CD4-positive, alpha-beta T cell (primary cell): ENCODE data around the gene NCR3LG1. TPM values are rescaled to one million over a fixed set of nuclear protein-coding genes. Genes with fewer than 3 reads are reported as not detected.

Source experiments
- ATAC-seq: fragments of 200-7000 bp; cut with Tn5 transposase; one replicate; pipeline ENCODE4 v1.10.0; 2022; ENCODE audit warnings: mild to moderate bottlenecking; ENCODE audit not compliant: poor library complexity
- CTCF ChIA-PET: fragments of 350-600 bp; sonication (Branson Sonifier 250); formaldehyde crosslinking; loops from one replicate; lab custom pipeline; 2021; ENCODE audit warnings: antibody characterized with exemption, inconsistent platforms; lab: Charles Lee
- POLR2A ChIA-PET: fragments of 350-600 bp; sonication (Branson Sonifier 250); formaldehyde crosslinking; loops from one replicate; lab custom pipeline; 2021; ENCODE audit warnings: antibody characterized with exemption, inconsistent platforms; lab: Charles Lee
- DNase-seq, 14 experiments: peaks; one replicate each; pipeline ENCODE4 v3.0.0-alpha.2; 2013 to 2020; ENCODE audit warnings: mixed read lengths in 2 of 14
- H3K27ac ChIP-seq, 2 donors: one replicate each; pipeline versions ENCODE4 v1.5.1 to v1.7.0; 2013; ENCODE audit warnings: low read length in 2 of 2, low read depth in 1 of 2, mild to moderate bottlenecking in 1 of 2
- H3K27me3 ChIP-seq, 2 experiments: 1 replicate in 1 of 2; 2 replicates in 1 of 2; pipeline versions ENCODE4 v1.6.1 to v1.7.0; 2013; ENCODE audit warnings: low read length in 2 of 2, control low read depth in 1 of 2, mild to moderate bottlenecking in 1 of 2, moderate library complexity in 1 of 2; ENCODE audit not compliant: insufficient read depth in 2 of 2, control insufficient read depth in 1 of 2
- H3K36me3 ChIP-seq: one replicate; pipeline ENCODE4 v1.6.1; 2013; ENCODE audit warnings: low read length, control low read depth; ENCODE audit not compliant: insufficient read depth
- H3K4me1 ChIP-seq: one replicate; pipeline ENCODE4 v1.6.1; 2013; ENCODE audit warnings: low read length, control low read depth; ENCODE audit not compliant: insufficient read depth
- H3K4me3 ChIP-seq: one replicate; pipeline ENCODE4 v1.5.1; 2013; ENCODE audit warnings: mild to moderate bottlenecking, low read length, moderate library complexity
- H3K9me3 ChIP-seq, 2 experiments: 1 replicate in 1 of 2; 2 replicates in 1 of 2; pipeline versions ENCODE4 v1.6.1 to v1.7.0; 2013; ENCODE audit warnings: low read length in 2 of 2, mild to moderate bottlenecking in 2 of 2, control low read depth in 1 of 2, moderate library complexity in 1 of 2; ENCODE audit not compliant: control insufficient read depth in 1 of 2, insufficient read depth in 1 of 2
- H3K27ac Mint-ChIP-seq: one replicate; pipeline ENCODE4 v1.8.0; 2020; ENCODE audit warnings: mixed read lengths
- H3K27me3 Mint-ChIP-seq: one replicate; pipeline ENCODE4 v1.8.0; 2021; ENCODE audit warnings: mixed read lengths
- H3K36me3 Mint-ChIP-seq: one replicate; pipeline ENCODE4 v1.8.0; 2021; ENCODE audit warnings: low read depth, mixed read lengths
- H3K4me1 Mint-ChIP-seq: one replicate; pipeline ENCODE4 v1.8.0; 2021; ENCODE audit warnings: low read depth, mixed read lengths
- H3K4me3 Mint-ChIP-seq: one replicate; pipeline ENCODE4 v1.8.0; 2020; ENCODE audit warnings: mild to moderate bottlenecking, mixed read lengths
- H3K9me3 Mint-ChIP-seq: one replicate; pipeline ENCODE4 v1.8.0; 2020; ENCODE audit warnings: mixed read lengths
- intact Hi-C, 2 experiments: fragments of 100-400 bp; cut with DNase I in 1 of 2; cut with micrococcal nuclease in 1 of 2; formaldehyde crosslinking; loops; one replicate each; pipeline versions ENCODE4 v1.15.1 to v1.9.0; 2023 to 2025; cut with DNase I, micrococcal nuclease
- total RNA-seq, 174 experiments: library from RNA in 2 of 174; stranded (reverse) in 2 of 174; gene quantifications; one replicate each; pipeline ENCODE4 v1.2.3 and lab custom pipeline; 2021 to 2026
- TF ChIP-seq, protein P1 (sequence below): fragments of 200-600 bp; IDR thresholded peaks from one replicate; pipeline ENCODE4 v1.8.0; 2022; ENCODE audit warnings: antibody characterized with exemption, mild to moderate bottlenecking

Gene NCR3LG1
- total RNA-seq, 2 experiments from 2014 or later = 2.2 to 2.4 TPM

DNA sequence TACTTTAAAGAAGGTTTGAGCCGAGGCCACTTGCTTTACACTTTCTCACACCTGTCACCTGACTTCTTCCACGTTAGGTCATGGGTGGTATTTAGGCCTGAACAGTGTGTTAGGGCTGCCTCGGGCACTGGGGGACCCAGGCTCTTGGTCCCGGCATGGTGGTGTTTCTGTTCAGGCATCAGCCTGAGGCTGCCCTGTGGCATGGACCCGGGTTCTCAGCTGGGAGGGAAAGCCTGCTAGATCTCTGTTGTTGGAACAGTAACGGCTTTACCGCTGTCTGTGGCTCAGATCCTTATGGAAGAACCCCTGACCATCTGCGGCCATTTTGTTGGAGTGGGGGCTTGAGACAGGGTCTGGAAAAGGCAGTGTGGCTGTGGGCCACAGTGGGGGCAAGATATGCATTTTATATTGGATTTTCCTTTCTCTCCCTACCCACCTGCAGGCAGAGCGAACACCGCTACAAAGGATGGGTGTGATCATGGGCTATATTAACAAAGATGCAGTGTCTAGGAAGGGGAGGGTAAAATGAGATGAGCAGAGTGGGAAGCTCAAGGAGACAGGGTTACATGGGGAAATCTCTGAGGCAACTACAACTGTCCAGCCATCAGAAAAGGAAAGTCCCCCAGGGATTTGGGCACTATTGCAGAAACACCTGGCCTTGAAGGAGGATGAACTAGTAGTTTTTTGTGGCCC, 38.5 kb downstream of the NCR3LG1 start:
- no peaks in the 10 kb centered on the region for H3K27me3 Mint-ChIP-seq
- intact Hi-C loops = loop anchor here in 1 of 2 experiments (5.0 kb wide), 3 partner anchors 113 to 313 kb away; partner anchors contain the start of genes NUCB2, PIK3C2A and RPS13
- TF ChIP-seq, protein P1, sequence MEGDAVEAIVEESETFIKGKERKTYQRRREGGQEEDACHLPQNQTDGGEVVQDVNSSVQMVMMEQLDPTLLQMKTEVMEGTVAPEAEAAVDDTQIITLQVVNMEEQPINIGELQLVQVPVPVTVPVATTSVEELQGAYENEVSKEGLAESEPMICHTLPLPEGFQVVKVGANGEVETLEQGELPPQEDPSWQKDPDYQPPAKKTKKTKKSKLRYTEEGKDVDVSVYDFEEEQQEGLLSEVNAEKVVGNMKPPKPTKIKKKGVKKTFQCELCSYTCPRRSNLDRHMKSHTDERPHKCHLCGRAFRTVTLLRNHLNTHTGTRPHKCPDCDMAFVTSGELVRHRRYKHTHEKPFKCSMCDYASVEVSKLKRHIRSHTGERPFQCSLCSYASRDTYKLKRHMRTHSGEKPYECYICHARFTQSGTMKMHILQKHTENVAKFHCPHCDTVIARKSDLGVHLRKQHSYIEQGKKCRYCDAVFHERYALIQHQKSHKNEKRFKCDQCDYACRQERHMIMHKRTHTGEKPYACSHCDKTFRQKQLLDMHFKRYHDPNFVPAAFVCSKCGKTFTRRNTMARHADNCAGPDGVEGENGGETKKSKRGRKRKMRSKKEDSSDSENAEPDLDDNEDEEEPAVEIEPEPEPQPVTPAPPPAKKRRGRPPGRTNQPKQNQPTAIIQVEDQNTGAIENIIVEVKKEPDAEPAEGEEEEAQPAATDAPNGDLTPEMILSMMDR = no peak

DNA sequence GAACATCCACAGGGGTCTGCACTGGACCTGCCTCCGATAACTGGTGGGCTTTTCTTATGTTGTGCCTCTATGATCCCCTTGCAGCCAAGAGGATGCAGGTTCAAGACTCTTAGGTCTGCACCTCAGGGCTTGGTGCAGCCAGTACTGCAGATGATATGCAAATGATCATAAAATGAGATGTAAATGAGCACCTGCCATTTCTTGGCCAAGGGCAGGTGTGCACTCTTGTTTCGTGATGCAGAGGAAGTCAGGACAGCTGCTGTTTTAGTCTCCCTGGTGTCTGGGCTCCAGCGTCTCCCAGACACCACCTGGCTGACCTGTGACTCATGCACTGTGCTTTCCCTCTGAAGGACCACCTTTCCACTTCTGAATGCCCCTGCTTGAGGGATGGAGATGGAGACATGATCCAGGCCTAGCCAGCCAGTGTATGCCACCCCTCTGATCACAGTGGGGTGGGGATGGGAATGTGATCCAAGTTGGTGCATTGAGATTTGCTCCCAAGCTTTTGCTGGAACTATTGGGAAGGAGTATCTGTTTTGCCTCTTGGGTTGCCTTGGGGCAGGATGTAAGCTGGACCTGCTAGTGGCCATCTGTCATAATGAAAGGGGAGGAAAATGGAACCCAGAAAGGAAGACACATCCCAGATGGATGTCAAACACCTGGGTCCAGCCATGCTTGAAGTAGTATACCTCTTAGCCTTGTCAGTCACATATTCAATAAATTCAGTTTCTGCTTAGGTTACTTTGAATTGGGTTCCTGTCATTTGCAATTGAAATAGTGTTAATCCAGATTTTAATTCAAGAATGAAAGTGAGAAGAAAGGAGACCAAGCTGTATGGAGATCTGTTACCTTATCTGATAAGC, 40.1 kb downstream of the NCR3LG1 start:
- no peaks in the 10 kb centered on the region for H3K36me3 ChIP-seq
- TF ChIP-seq, protein P1 = no peak
- POLR2A ChIA-PET = no interaction called here
- H3K27me3 Mint-ChIP-seq = no peaks in the 10 kb centered on the region
- H3K36me3 Mint-ChIP-seq = no peaks in the 10 kb centered on the region
- CTCF ChIA-PET = no interaction called here
- peak overlapping the region; percentile 12 for H3K4me3 Mint-ChIP-seq
- no peaks in the 10 kb centered on the region for H3K4me1 Mint-ChIP-seq
- DNase-seq = no peak
- no peaks in the 10 kb centered on the region for H3K9me3 Mint-ChIP-seq
- intact Hi-C loops = loop anchor here in 1 of 2 experiments (5.0 kb wide), 2 partner anchors 184 to 314 kb away; partner anchors contain the start of genes PIK3C2A and RPS13
- no peak for ATAC-seq
- H3K27me3 ChIP-seq = no peaks in the 10 kb centered on the region
- H3K9me3 ChIP-seq = no peaks in the 10 kb centered on the region
- H3K27ac Mint-ChIP-seq = no peak overlapping the region
- peaks cover 15% of the 10 kb centered on the region for H3K4me1 ChIP-seq
- no peak overlapping the region for H3K27ac ChIP-seq
- no peak overlapping the region for H3K4me3 ChIP-seq

More for the DNA sequence above, 38.5 kb downstream of the NCR3LG1 start:
- Histone ChIP-seq H3K27me3 (no peaks in the 10 kb centered on the region), H3K9me3 (no peaks in the 10 kb centered on the region), H3K4me3 (peak overlapping the region; percentile 62), H3K4me1 (peaks cover 15% of the 10 kb centered on the region), H3K27ac (no peak overlapping the region), H3K36me3 (no peaks in the 10 kb centered on the region)
- H3K27ac Mint-ChIP-seq = no peak overlapping the region
- ATAC-seq (no peak), DNase-seq (peak in 1 of 14 experiments; percentile 4)
- peak overlapping the region; percentile 82 for H3K4me3 Mint-ChIP-seq
- ChIA-PET POLR2A (no interaction called here), CTCF (interaction anchor here (0.5 to 1.7 kb wide), 3 partner anchors 36 to 188 kb away, joined by 3 to 7 read pairs (median 4); no protein-coding TSS in a partner anchor)
- H3K4me1 Mint-ChIP-seq = no peaks in the 10 kb centered on the region
- no peaks in the 10 kb centered on the region for H3K9me3 Mint-ChIP-seq
- H3K36me3 Mint-ChIP-seq = no peaks in the 10 kb centered on the region

DNA sequence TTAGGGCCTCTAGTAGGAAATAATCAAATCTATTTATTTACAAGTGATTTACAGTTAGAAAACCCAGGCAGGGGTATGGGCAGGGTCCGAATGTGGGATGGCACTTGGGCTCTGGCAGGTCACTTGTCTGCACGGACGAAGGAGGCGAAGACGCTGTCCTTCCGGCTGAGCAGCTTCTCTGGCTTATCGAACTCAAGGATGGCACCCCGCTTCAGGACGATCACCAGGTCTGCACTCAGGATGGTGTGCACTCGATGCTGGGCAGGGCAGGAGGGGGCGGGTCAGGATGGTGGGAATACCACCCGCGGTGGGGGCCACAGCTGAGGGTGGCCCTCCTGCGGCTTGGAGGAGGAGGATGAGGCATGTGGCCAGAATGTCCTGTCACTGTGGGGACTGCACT, 41.3 kb downstream of the NCR3LG1 start:
- Mint-ChIP-seq H3K9me3 (no peaks in the 10 kb centered on the region), H3K27me3 (no peaks in the 10 kb centered on the region), H3K4me3 (no peak overlapping the region), H3K36me3 (no peaks in the 10 kb centered on the region), H3K27ac (no peak overlapping the region), H3K4me1 (no peaks in the 10 kb centered on the region)
- no peaks in the 10 kb centered on the region for H3K9me3 ChIP-seq
- H3K27ac ChIP-seq = no peak overlapping the region
- no peak overlapping the region for H3K4me3 ChIP-seq
- TF ChIP-seq, protein P1 = no peak
- H3K27me3 ChIP-seq = no peaks in the 10 kb centered on the region
- POLR2A ChIA-PET = no interaction called here
- CTCF ChIA-PET = no interaction called here
- H3K4me1 ChIP-seq = peaks cover 15% of the 10 kb centered on the region
- ATAC-seq (no peak), DNase-seq (no peak)
- intact Hi-C loops = loop anchor here in 1 of 2 experiments (5.0 kb wide), 2 partner anchors 186 to 316 kb away; partner anchors contain the start of genes PIK3C2A and RPS13
- H3K36me3 ChIP-seq = no peaks in the 10 kb centered on the region
